Subcutaneous abdominal adipose tissue (tissue), 5 donors: ENCODE results near the gene CDHR3.
"Not testable (repeated sequence)": the region's sequence is repeated elsewhere in the genome, so short reads cannot be mapped to it uniquely, and the experiment has no call there.

ENCODE experiments used
- H3K27ac ChIP-seq: one replicate; pipeline ENCODE4 v1.7.0; 2013; ENCODE audit warnings: low read depth, mild to moderate bottlenecking, inconsistent platforms, low read length, moderate library complexity
- H3K27me3 ChIP-seq, 5 donors: one replicate each; pipeline ENCODE4 v1.7.0; 2013; ENCODE audit warnings: low read length in 5 of 5, inconsistent platforms in 1 of 5; ENCODE audit not compliant: control insufficient read depth in 5 of 5, insufficient read depth in 4 of 5
- H3K36me3 ChIP-seq, 5 donors: one replicate each; pipeline ENCODE4 v1.7.0; 2013; ENCODE audit warnings: low read length in 5 of 5; ENCODE audit not compliant: control insufficient read depth in 5 of 5, insufficient read depth in 5 of 5
- H3K4me1 ChIP-seq, 5 donors: one replicate each; pipeline ENCODE4 v1.7.0; 2013; ENCODE audit warnings: low read length in 5 of 5, mild to moderate bottlenecking in 3 of 5, moderate library complexity in 1 of 5; ENCODE audit not compliant: control insufficient read depth in 5 of 5, insufficient read depth in 5 of 5
- H3K4me3 ChIP-seq, 5 donors: one replicate each; pipeline ENCODE4 v1.7.0; 2013; ENCODE audit warnings: low read length in 5 of 5, low read depth in 1 of 5
- H3K9ac ChIP-seq, 5 donors: one replicate each; pipeline ENCODE4 v1.7.0; 2013; ENCODE audit warnings: low read length in 5 of 5, mild to moderate bottlenecking in 4 of 5, moderate library complexity in 3 of 5
- H3K9me3 ChIP-seq, 5 donors: one replicate each; pipeline ENCODE4 v1.7.0; 2013; ENCODE audit warnings: low read length in 5 of 5; ENCODE audit not compliant: control insufficient read depth in 5 of 5
- donor health status: healthy.
- donor health status: healthy.
- donor health status: healthy.
- donor health status: healthy.
- donor health status: healthy.

The CDHR3 gene

DNA sequence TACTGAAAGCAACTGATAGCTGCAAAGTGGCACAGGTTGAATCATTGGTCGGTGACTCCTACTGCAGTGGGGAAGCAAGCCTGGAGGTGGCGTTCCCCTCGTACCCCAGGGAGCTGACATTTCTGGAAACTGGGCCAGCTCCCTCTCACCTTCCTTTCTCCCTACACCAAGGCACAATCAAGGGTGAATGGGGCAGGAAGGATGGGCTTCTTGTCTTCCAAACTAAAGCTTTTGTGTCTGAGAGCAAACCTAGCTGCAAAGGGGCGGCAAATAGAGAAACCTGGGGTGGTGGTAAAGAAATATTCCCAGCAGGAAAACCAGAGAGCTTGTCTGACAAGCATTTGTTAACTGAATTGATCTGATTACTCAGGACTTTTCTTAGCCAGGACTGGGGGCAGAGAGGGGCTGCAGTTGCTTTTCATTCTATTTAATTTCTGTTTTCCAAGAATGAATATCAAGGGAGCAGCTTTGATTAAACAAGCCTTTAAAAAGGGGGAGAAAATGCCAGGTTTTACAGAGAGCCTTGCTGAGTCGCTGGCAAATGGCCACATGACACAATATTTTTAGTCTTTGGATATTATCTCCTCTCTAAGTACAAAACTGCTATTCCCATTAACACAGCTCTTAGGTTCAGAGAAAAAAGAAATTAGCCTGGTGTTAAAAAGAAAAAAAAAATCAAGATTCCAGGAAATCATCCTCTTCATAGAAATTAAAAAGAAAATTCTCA is 27.8 kb downstream of the CDHR3 start:
- Histone ChIP-seq H3K27ac (no peak overlapping the region), H3K27me3 (no peaks in the 10 kb centered on the region), H3K4me3 (no peak overlapping the region), H3K9me3 (no peaks in the 10 kb centered on the region), H3K4me1 (peaks cover 0 to 9% (median 5%) of the 10 kb centered on the region in 5 donors), H3K9ac (no peak overlapping the region), H3K36me3 (no peaks in the 10 kb centered on the region)

DNA sequence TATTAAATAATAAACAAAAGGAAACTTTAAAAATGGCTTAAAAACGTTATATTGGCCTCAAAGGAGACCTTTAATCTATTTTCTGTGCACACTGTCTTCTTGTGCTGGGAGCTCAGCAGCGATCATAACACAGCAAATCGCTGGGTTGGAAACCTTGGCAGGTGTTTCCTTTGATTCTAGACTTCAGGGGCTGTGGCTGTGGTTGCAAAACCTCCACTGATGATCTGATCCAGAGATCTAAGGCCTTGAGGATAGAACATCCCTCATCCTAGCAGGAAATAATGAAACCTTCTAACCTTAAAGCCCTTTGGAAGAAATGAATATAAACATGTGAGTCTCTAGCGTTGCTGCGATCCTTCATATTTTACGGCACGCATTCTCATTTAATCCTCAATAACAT is 29.8 kb downstream of the CDHR3 start:
- no peak overlapping the region for H3K27ac ChIP-seq
- peaks cover 0 to 9% (median 5%) of the 10 kb centered on the region in 5 donors for H3K4me1 ChIP-seq
- no peak overlapping the region for H3K9ac ChIP-seq
- H3K4me3 ChIP-seq, result no peak overlapping the region
- no peaks in the 10 kb centered on the region for H3K9me3 ChIP-seq
- H3K36me3 ChIP-seq, result no peaks in the 10 kb centered on the region
- no peaks in the 10 kb centered on the region for H3K27me3 ChIP-seq

DNA sequence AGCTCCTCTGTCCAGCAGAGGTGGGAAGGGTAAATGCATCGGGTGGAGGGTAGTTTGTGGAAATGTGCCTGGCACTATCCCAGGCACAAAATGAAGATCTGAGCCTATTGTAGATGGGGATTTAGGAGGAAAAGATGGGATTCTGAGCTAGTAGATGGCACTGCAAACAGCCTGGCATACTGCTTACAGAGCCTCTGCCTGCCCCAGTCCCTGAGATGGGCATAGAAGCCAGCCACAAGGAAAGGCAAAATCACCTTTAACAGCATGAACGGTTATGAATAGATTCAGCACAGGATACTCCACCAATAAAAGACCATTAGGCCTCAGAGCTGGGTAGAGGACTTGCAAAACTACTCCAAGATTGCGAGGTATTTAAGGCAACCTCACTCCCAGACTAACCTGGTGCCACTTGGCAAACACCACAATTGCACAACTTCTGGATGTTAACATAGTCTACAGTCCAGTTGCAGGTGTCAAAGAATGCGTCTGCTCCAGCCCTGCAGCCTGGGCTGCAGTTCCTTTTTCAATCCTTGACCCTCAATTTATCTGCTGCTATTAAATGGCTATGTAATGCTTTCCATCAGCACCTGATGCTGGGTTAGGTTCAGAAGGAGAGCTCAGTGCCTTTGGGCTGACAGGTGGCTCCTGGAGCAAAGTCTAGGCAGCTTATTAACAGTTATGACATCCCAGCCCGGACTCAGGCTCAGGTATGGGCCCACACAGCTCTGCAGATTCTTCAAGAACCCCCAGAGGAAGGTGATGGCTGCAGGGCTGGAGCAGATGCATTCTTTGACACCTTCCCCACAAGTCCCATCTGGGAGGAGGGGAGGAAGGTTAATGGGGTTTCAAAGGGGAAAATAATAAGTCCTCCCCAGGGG is 34.0 kb downstream of the CDHR3 start:
- H3K9me3 ChIP-seq, result no peaks in the 10 kb centered on the region
- H3K27ac ChIP-seq, result no peak overlapping the region
- H3K9ac ChIP-seq, result no peak overlapping the region
- H3K4me3 ChIP-seq, result no peak overlapping the region
- no peaks in the 10 kb centered on the region for H3K27me3 ChIP-seq
- no peaks in the 10 kb centered on the region for H3K36me3 ChIP-seq
- no peaks in the 10 kb centered on the region for H3K4me1 ChIP-seq

DNA sequence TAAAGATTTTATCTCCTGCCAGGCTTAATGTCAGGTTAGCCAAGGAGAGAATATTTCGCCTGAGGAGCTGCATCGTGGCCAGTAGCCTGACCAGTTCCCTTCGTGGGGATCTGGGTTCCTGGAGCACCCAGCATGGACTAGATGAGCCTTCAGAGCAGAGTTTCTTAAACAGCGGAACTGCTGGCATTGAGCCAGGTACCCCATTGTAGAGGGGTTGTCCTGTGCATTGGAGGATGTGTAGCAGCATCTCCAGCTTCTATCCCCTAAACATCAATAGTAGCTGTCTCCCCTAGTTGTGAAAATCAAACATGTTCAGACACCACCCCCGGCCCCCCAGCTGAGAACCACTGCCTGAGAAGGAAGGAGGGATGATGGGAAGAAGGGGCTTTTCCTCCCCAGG is 36.2 kb downstream of the CDHR3 start:
- no peak overlapping the region for H3K4me3 ChIP-seq
- H3K9ac ChIP-seq, result no peak overlapping the region
- no peaks in the 10 kb centered on the region for H3K4me1 ChIP-seq
- no peaks in the 10 kb centered on the region for H3K9me3 ChIP-seq
- no peaks in the 10 kb centered on the region for H3K36me3 ChIP-seq
- no peak overlapping the region for H3K27ac ChIP-seq
- H3K27me3 ChIP-seq, result no peaks in the 10 kb centered on the region

DNA sequence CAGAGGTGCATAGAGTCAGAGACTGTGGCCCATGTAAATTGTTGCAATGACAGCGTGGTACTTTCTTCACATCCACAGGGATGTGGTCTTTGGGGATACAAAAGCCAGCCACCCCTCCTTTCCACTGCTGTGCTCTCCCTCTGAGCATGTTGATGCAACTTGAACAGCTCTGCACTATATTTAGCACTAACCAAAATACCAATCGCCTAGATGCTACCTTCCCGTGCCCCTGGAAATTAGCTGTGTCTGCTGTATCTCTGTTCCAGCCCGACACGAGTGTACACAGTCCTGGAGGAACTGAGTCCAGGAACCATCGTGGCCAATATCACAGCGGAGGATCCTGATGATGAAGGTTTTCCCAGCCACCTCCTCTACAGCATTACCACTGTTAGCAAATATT is 38.1 kb downstream of the CDHR3 start:
- Histone ChIP-seq H3K36me3 (no peaks in the 10 kb centered on the region), H3K27me3 (no peaks in the 10 kb centered on the region), H3K4me1 (no peaks in the 10 kb centered on the region), H3K27ac (no peak overlapping the region), H3K4me3 (no peak overlapping the region), H3K9ac (no peak overlapping the region), H3K9me3 (no peaks in the 10 kb centered on the region)

DNA sequence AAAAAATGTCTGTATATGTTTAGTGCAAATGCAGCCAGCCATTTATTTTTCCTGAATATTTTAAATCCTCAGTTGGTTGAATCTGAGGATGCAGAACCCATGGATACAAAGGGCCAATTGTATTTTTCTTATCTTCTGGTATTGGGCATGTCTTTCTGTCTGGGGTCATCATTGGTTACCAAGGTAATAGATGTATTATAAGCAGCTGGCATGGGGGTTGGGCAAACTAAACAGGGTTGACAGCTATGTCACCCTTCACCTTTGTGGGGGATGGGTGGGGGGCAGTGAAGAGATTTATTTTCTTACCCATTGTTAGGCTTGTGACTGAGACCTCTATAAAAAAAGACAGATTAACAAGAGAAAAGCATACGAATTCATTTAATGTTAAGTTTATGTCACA is 38.8 kb downstream of the CDHR3 start:
- no peak overlapping the region for H3K9ac ChIP-seq
- H3K9me3 ChIP-seq, result no peaks in the 10 kb centered on the region
- no peaks in the 10 kb centered on the region for H3K27me3 ChIP-seq
- no peak overlapping the region for H3K4me3 ChIP-seq
- no peak overlapping the region for H3K27ac ChIP-seq
- H3K36me3 ChIP-seq, result no peaks in the 10 kb centered on the region
- H3K4me1 ChIP-seq, result no peaks in the 10 kb centered on the region

DNA sequence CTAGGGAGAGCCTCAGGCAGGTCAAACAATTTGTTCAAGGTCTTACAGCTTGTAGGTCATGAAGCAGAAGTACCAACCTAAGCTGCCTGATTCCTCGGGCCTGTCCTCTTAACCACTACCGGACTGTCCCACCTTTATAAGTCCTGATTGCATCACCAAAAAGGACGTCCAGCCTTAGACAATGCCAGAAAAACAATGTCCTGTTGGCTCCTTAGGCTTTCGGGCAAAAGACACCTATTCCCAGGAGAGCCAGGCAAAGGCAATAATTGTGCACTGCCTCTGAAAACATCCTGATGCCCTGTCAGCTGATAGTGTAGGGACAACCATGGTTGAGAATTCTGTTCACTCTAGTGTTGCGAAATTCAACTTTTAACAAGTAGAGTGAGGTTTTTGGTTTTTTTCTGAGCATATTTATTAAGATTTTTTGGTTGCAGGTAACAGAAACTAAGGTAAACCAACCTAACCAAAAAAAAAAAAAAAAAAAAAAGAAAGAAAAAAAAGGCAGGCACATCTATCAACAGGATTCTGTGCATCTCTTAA is 40.5 kb downstream of the CDHR3 start:
- no peaks in the 10 kb centered on the region for H3K27me3 ChIP-seq
- H3K27ac ChIP-seq, result no peak overlapping the region
- H3K9ac ChIP-seq, result no peak overlapping the region
- no peak overlapping the region for H3K4me3 ChIP-seq
- peaks cover 0 to 2% (median 0%) of the 10 kb centered on the region in 5 donors for H3K9me3 ChIP-seq
- H3K4me1 ChIP-seq, result no peaks in the 10 kb centered on the region
- no peaks in the 10 kb centered on the region for H3K36me3 ChIP-seq

DNA sequence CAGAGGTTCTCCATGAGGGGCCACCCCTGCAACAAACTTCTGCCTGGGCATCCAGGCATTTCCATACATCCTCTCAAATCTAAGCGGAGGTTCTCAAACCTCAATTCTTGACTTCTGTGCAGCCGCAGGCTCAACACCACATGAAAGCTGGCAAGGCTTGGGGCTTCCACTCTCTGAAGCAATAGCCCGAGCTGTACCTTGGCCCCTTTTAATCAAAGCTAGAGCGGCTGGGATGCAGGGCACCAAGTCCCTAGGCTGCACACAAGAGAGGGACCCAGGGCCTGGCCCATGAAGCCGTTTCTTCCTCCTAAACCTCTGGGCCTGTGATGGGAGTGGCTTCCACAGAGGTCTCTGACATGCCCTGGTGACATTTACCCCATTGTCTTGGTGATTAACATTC is 43.8 kb downstream of the CDHR3 start:
- Histone ChIP-seq H3K27me3 (no peaks in the 10 kb centered on the region), H3K36me3 (no peaks in the 10 kb centered on the region), H3K9me3 (peaks cover 0 to 2% (median 0%) of the 10 kb centered on the region in 5 donors), H3K4me3 (no peak overlapping the region), H3K9ac (no peak overlapping the region), H3K4me1 (peaks cover 8 to 19% (median 17%) of the 10 kb centered on the region in 5 donors), H3K27ac (no peak overlapping the region)

DNA sequence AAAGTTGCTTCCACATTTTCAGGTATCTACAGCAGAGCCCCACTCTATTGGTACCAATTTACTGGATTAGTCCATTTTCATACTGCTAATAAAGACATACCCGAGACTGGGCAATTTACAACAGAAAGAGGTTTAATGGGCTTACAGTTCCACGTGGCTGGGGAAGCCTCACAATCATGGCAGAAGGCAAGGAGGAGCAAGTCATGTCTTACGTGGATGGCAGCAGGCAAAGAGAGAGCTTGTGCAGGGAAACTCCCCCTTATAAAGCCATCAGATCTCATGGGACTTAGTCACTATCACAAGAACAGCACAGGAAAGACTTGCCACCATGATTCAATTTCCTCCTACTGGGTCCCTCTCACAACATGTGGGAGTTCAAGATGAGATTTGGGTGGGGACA is 44.7 kb downstream of the CDHR3 start:
- not testable (repeated sequence) for H3K27me3 ChIP-seq, H3K9ac ChIP-seq, H3K36me3 ChIP-seq, H3K9me3 ChIP-seq, H3K27ac ChIP-seq, H3K4me3 ChIP-seq
- peaks cover 8 to 21% (median 17%) of the 10 kb centered on the region in 5 donors for H3K4me1 ChIP-seq
